ENCODE results near the gene PDE8A. TPM values are rescaled to one million over a fixed set of nuclear protein-coding genes. Genes with fewer than 3 reads are reported as not detected.

Gene PDE8A
- total and polyA plus RNA-seq, 10 of the 15 experiments (the other 5 are each of a cell fraction or from before 2014, with no cell fraction given) = 6.7 to 69.2 (median 27.2) TPM

- H2AFZ ChIP-seq (ENCODE audit: control insufficient read depth, low read depth, low read length) = no peak overlapping the region
- 85% methylated on average over 4 of the region's 4 CpGs for WGBS (ENCODE audit: insufficient coverage, insufficient replicate concordance, low lambda C conversion rate, missing lambda C conversion rate)
- SMC1A ChIA-PET (ENCODE audit: uncharacterized antibody, unreplicated experiment) = no interaction called here
- H3K27me3 ChIP-seq (replicated peaks in 1 of 2; ENCODE audit: control insufficient read depth in 2 of 2, insufficient read depth in 2 of 2, low read length in 1 of 2) = peaks cover 0 to 3% of the 10 kb centered on the region in 2 experiments; a peak in 2 of 4 replicates
- RAD21 ChIA-PET (ENCODE audit: unreplicated experiment) = no interaction called here
- H3K4me1 ChIP-seq (ENCODE audit: control insufficient read depth, insufficient read depth, low read length) = no peaks in the 10 kb centered on the region
- H3K9ac ChIP-seq (ENCODE audit: control insufficient read depth, insufficient read depth, low read length) = no peak overlapping the region
- CTCF ChIA-PET = no interaction called here
- BruUV-seq (replicated peaks) = no TSS peak
- H3K79me2 ChIP-seq (ENCODE audit: control insufficient read depth, insufficient read depth, low read length) = no peaks in the 10 kb centered on the region
- no peaks in the 10 kb centered on the region for H3K9me3 ChIP-seq (replicated peaks; ENCODE audit: control insufficient read depth, insufficient read depth, low read length)
- intact Hi-C loops (cut with micrococcal nuclease; ENCODE audit: unreplicated experiment) (no loop called here), in situ Hi-C loops (cut with MboI) (loop anchor here (5.0 kb wide), 1 partner anchor 109 kb away; no protein-coding TSS in a partner anchor)
- FAIRE-seq (no peak), DNase-seq (ENCODE audit: low read depth, low spot score) (no peak), ATAC-seq (no peak)
- POLR2A ChIA-PET = no interaction called here
- H4K20me1 ChIP-seq (ENCODE audit: control insufficient read depth, insufficient read depth) = no peaks in the 10 kb centered on the region
- H3K4me2 ChIP-seq (ENCODE audit: control insufficient read depth, insufficient read depth) = no peak overlapping the region
- H3K27ac ChIP-seq (ENCODE audit: control insufficient read depth, insufficient read depth) = no peak overlapping the region
- H3K36me3 ChIP-seq (ENCODE audit: control insufficient read depth in 2 of 2, insufficient read depth in 2 of 2, low read length in 1 of 2) = no peaks in the 10 kb centered on the region
- H3K4me3 ChIP-seq = no peak overlapping the region
- TF ChIP-seq DPF2 (IDR thresholded peaks at IDR 0.05) = no peak
- no peak for TF ChIP-seq FOS (IDR thresholded peaks at IDR 0.05; ENCODE audit: borderline replicate concordance, extremely low read depth, insufficient read length)
- TF ChIP-seq ATF3 (IDR thresholded peaks at IDR 0.05; ENCODE audit: borderline replicate concordance, extremely low read depth, low read depth, low read length) = no peak
- TF ChIP-seq CHD2 (IDR thresholded peaks at IDR 0.05; ENCODE audit: borderline replicate concordance, low read depth, low read length) = no peak
- TF ChIP-seq CEBPB (IDR thresholded peaks at IDR 0.05; ENCODE audit: borderline replicate concordance in 1 of 2, low read depth in 2 of 2, low read length in 2 of 2) = no peak
- no peak for TF ChIP-seq TCF12 (IDR thresholded peaks at IDR 0.05; ENCODE audit: low read depth, low read length)
- no peak for TF ChIP-seq MLLT1 (IDR thresholded peaks at IDR 0.05)
- TF ChIP-seq POLR2AphosphoS2 (IDR thresholded peaks at IDR 0.05; ENCODE audit: low read depth, low read length) = no peak
- TF ChIP-seq BRCA1 (IDR thresholded peaks at IDR 0.05; ENCODE audit: low read depth, low read length) = no peak
These were observed 196.7 kb downstream of the PDE8A start for GRCh38 chr15:85178308-85178707.
